MCF 10A (cell line): Measurements from ENCODE around the gene B3GAT1. TPM values are rescaled to one million over a fixed set of nuclear protein-coding genes. Genes with fewer than 3 reads are reported as not detected.
"Not testable (repeated sequence)": the region's sequence is repeated elsewhere in the genome, so short reads cannot be mapped to it uniquely, and the experiment has no call there.

ENCODE experiments used
- BruUV-seq: library from RNA; stranded (reverse); fragments of 400-500 nt; replicated peaks from 2 replicates; lab custom pipeline; 2021; lab: Mats Ljungman, UMichigan
- CTCF ChIA-PET: fragments of 300-600 bp; sonication (Branson Sonifier 250); formaldehyde crosslinking; extraction: SDS; loops from one replicate; lab custom pipeline; 2021; ENCODE audit warnings: antibody characterized with exemption, inconsistent platforms; lab: Yijun Ruan, JAX
- POLR2A ChIA-PET: fragments of 300-600, 350-650 bp; sonication (Branson Sonifier 250); formaldehyde crosslinking; extraction: SDS; loops from one replicate; lab custom pipeline; 2020; ENCODE audit warnings: antibody characterized with exemption, inconsistent platforms; lab: Yijun Ruan, JAX
- DNase-seq: peaks from one replicate; pipeline ENCODE4 v3.0.0-alpha.2; 2018; ENCODE audit not compliant: unreplicated experiment
- H3K27ac Mint-ChIP-seq: one replicate; pipeline ENCODE4 v1.8.0; 2022; ENCODE audit warnings: mild to moderate bottlenecking, low read depth, mixed read lengths; ENCODE audit not compliant: unreplicated experiment
- H3K27me3 Mint-ChIP-seq: one replicate; pipeline ENCODE4 v1.8.0; 2022; ENCODE audit warnings: mixed read lengths; ENCODE audit not compliant: insufficient read depth, unreplicated experiment
- H3K36me3 Mint-ChIP-seq: one replicate; pipeline ENCODE4 v1.8.0; 2022; ENCODE audit warnings: mild to moderate bottlenecking, moderate library complexity, mixed read lengths; ENCODE audit not compliant: insufficient read depth, unreplicated experiment
- H3K4me1 Mint-ChIP-seq: one replicate; pipeline ENCODE4 v1.8.0; 2022; ENCODE audit warnings: mixed read lengths; ENCODE audit not compliant: insufficient read depth, unreplicated experiment
- H3K4me3 Mint-ChIP-seq: one replicate; pipeline ENCODE4 v1.8.0; 2022; ENCODE audit warnings: mild to moderate bottlenecking, moderate library complexity, mixed read lengths; ENCODE audit not compliant: unreplicated experiment
- H3K9me3 Mint-ChIP-seq: one replicate; pipeline ENCODE4 v1.8.0; 2022; ENCODE audit warnings: mixed read lengths; ENCODE audit not compliant: unreplicated experiment
- CTCF ChIP-seq: fragments of 200-600 bp; IDR thresholded peaks from one replicate; pipeline ENCODE4 v1.8.0; 2022; ENCODE audit warnings: antibody characterized with exemption, mild to moderate bottlenecking; ENCODE audit not compliant: unreplicated experiment
- intact Hi-C: fragments of 100-400 bp; cut with micrococcal nuclease; formaldehyde crosslinking; loops from 2 replicates; pipeline ENCODE4 v1.14.1; 2022
- total RNA-seq: library from RNA; stranded (reverse); gene quantifications from 2 replicates; pipeline ENCODE4 v1.2.3, GENCODE V29; 2022

Gene B3GAT1
- total RNA-seq, 1 experiment from 2014 or later: not detected

- Mint-ChIP-seq H3K4me1 (peaks cover under 1% of the 10 kb centered on the region), H3K4me3 (no peak overlapping the region), H3K9me3 (no peaks in the 10 kb centered on the region), H3K27ac (no peak overlapping the region), H3K27me3 (no peaks in the 10 kb centered on the region), H3K36me3 (no peaks in the 10 kb centered on the region)
- BruUV-seq: no TSS peak
- intact Hi-C loops: loop anchor here (2.0 kb wide), 1 partner anchor 64 kb away; no protein-coding TSS in a partner anchor
- CTCF ChIA-PET: interaction anchor here (1.1 kb wide), 1 partner anchor 9 kb away, joined by 3 read pairs; no protein-coding TSS in a partner anchor
- DNase-seq: no peak
- POLR2A ChIA-PET: no interaction called here
- no peak for TF ChIP-seq CTCF
These were observed 66.8 kb downstream of the B3GAT1 start for GRCh38 chr11:134345237-134345550.

GRCh38 chr11:134344497-134345236 lies 67.4 kb downstream of the B3GAT1 start:
- POLR2A ChIA-PET, H3K4me3 Mint-ChIP-seq, H3K36me3 Mint-ChIP-seq, BruUV-seq, H3K9me3 Mint-ChIP-seq, H3K4me1 Mint-ChIP-seq, DNase-seq, H3K27me3 Mint-ChIP-seq, H3K27ac Mint-ChIP-seq: not testable (repeated sequence)
- intact Hi-C loops: loop anchor here (2.0 kb wide), 1 partner anchor 64 kb away; no protein-coding TSS in a partner anchor
- CTCF ChIA-PET: interaction anchor here (1.1 kb wide), 1 partner anchor 10 kb away, joined by 3 read pairs; no protein-coding TSS in a partner anchor

DNA sequence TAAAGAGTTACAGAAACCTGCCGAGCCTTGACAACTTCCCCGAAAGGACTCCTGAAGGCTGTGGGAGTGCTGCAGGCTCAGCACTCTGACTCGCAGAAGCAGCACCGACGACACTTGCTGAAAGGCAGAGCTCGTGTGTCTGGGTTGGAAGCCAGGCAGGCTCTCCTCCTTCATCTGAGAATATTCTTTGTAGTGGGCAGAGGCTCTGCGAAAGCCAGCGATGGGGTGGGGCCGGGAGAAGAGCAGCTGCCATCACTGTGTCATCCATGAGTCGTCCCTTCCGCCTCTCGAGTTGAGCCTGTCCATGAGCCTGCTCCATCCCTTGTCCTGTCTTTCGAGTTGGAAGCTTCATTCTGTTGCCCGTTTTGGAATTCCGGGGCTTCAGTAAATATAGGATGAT lies 68.4 kb downstream of the B3GAT1 start:
- Mint-ChIP-seq H3K36me3 (no peaks in the 10 kb centered on the region), H3K9me3 (no peaks in the 10 kb centered on the region), H3K4me1 (peaks cover 9% of the 10 kb centered on the region), H3K27me3 (no peaks in the 10 kb centered on the region), H3K27ac (no peak overlapping the region), H3K4me3 (no peak overlapping the region)
- intact Hi-C loops: loop anchor here (2.0 kb wide), 1 partner anchor 63 kb away; no protein-coding TSS in a partner anchor
- TF ChIP-seq CTCF: no peak
- ChIA-PET CTCF (no interaction called here), POLR2A (no interaction called here)
- no TSS peak for BruUV-seq
- DNase-seq: no peak

DNA sequence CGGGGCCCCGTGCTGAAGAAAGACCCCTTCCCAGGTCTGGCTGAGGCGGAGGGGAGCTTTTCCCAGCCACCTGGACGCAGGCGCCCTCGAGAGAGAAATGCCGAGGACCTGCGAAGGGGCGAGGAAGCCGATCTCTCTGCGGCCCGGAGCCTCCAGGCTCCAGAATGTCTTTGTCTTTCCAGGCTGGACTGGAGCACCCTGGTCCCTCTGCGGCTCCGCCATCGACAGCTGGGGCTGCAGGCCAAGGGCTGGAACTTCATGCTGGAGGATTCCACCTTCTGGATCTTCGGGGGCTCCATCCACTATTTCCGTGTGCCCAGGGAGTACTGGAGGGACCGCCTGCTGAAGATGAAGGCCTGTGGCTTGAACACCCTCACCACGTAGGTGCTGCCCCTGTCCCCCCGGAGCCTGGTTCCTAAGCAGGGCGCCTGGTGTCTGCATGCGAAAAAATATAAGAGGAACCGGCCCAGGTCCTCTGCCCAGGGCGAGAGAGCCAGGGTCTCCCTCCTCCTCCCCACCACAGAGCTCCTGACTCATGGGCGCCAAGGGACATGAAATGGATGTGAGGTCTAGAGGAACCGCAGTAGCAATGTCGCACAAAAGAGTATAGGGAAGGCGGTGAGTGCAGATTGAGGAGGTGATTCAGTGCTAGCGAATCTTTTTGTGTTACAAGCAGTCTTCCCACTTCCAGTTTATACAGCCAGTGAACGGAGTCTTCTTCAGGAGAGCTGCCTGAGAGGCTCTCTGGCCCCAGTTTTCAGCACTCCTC lies 69.3 kb downstream of the B3GAT1 start:
- TF ChIP-seq CTCF: no peak
- no peak overlapping the region for H3K27ac Mint-ChIP-seq
- peaks cover 9% of the 10 kb centered on the region for H3K4me1 Mint-ChIP-seq
- H3K9me3 Mint-ChIP-seq: no peaks in the 10 kb centered on the region
- CTCF ChIA-PET: no interaction called here
- intact Hi-C loops: no loop called here
- BruUV-seq: no TSS peak
- H3K36me3 Mint-ChIP-seq: no peaks in the 10 kb centered on the region
- POLR2A ChIA-PET: interaction anchor here (0.7 kb wide), 1 partner anchor 529 kb away, joined by 3 read pairs; no protein-coding TSS in a partner anchor
- H3K4me3 Mint-ChIP-seq: no peak overlapping the region
- no peak for DNase-seq
- H3K27me3 Mint-ChIP-seq: no peaks in the 10 kb centered on the region
